Kidney tubule cell (primary cell): ENCODE measurements around the gene AFM.
A peak's percentile ranks its signal among the peaks of the same experiment; 100 is the strongest.

Experiments
- DNase-seq: peaks from one replicate; pipeline ENCODE4 v3.0.0-alpha.2; 2018; ENCODE audit warnings: low spot score

AFM gene

GRCh38 chr4:73451404-73451803 is 30.1 kb upstream of the AFM start:
- no peak for DNase-seq

DNA sequence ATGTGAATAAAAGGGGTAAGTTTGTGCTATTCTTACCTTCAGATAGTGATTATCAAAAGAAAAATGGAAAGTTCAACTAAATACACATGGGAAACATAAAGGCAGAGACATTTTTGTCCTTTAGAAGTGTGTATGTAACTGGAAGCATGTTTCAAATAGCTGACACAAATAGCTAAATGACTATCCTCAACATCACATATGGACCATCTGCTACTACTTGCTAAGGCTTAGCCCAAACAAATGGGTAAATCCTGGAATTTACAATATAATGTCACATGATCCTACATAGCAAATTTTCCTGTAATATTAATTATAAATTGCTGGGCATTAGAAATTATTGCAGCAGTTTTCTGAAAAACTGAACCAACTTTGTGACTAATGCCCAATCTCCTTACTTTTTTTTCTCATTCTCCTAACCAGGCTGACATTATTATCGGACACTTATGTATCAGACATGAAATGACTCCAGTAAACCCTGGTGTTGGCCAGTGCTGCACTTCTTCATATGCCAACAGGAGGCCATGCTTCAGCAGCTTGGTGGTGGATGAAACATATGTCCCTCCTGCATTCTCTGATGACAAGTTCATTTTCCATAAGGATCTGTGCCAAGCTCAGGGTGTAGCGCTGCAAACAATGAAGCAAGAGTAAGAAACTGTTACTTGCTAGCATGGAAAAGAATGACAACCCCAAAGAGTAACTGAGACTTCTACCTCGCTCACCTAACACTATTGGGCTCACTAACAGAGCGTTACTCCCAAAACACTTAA is 29.4 kb upstream of the AFM start:
- no peak for DNase-seq

GRCh38 chr4:73452953-73453700 is 28.4 kb upstream of the AFM start:
- no peak for DNase-seq

- DNase-seq: peak; percentile 30
These were observed 27.9 kb upstream of the AFM start for GRCh38 chr4:73453701-73454005.

DNA sequence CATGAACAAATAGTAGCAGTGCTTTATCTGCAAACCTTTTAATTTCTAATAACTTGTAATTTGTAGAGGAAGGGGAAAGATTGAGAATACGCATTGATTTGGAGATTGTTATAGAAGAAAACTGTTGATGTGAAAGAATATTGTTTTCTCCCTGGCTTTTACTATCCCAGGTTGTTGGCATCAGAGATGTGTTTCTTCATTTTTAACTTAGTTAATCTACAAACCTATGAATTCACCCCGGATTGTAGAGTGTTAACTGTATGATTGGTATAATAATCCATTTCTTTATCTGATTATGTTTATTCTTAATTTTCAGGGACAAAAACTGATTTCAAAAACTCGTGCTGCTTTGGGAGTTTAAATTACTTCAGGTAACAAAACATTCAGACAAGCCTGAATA is 26.6 kb upstream of the AFM start:
- no peak for DNase-seq

DNA sequence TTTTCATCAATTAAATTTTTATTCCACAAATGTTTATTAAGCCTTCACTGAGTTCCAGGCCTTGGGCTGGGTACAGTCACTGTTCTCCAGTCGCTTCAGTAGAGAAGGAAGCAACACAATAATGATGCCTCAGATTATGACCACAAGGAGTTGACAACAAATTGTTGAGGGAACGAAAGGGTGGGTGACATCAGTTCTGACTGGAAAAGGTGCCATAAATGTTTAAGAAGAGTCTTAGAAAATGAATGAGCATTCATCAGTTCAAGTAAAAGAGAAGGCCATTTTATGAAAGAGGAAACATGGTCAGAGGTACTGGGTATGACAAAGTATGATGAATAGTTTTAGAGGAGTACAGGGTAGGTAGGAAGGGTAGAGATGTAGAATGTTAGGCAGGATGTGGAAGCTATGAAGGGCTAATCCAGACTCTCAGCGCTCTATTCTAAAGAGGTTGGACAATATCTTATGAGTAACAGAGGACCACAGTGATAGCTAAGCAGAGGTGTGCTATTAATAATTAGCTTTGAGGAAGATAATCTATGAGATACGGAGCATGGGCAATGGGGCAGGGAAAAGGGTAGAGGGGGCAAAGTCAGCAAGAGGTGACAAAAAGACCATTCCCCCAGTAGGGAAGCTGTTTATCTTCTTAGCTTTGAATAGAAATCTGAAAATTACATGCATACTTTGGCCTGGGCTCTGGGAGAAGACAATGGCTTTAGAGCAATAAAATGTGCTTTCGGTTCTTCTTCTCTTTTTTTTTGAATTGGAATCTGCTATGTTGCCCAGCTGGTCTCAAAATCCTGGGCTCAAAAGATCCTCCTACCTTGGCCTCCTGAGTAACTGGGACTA is 25.1 kb upstream of the AFM start:
- DNase-seq: no peak

DNA sequence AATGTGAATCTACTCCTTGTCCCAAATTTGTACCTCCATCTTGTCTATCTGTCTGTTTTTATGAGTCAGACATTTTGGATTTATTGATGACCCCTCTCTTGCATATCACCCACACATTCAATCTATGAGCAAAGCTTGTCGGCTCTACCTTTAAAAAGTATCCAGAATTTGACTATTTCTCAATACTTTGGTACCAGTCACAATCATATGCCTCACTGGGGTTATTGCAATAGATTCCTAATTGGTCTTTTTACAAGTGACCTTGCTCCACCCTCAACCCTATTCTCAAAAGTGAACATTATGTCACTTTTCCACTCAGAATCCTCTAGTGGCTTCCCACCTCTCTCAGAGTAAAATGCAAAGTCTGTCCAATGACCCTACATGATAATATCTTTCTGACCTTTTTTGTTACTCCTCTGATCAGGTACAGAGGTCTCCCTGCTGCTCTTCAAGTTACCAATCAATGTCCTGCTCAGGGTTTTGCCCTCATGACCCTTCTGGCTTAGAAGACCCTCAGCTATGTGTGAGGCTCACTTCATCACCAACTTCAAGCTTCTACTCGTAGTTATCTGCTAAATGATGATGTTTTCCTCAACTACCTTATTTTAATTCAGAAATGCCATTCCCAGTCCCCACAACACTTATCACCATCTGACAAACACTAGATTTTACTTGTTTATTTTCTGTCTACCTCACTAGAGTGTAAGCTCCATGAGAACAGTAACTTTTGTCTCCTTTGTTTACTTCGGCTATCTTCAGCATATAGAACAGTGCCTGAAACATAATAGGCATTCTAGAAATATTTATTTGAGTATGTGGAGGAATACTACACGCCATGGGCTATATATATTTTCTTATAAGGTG is 23.1 kb upstream of the AFM start:
- DNase-seq: no peak

DNA sequence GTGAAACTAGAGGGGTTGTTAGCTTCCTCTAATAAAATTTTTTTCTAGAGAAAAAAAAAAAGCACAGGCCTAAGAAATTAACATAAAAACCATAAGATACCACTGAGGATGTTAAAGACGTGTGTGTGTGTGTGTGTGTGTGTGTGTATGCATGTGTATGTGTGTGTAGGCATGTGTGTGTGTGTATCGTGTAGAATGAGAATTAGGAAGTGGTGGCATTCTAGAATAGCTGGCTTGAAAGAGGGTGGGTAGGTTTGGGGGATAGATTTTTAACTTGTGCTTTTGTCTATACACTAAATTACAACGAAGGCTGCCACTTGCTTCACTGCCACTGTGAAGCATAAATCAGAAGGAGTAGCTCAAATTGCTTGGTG is 22.5 kb upstream of the AFM start:
- DNase-seq: no peak

DNA sequence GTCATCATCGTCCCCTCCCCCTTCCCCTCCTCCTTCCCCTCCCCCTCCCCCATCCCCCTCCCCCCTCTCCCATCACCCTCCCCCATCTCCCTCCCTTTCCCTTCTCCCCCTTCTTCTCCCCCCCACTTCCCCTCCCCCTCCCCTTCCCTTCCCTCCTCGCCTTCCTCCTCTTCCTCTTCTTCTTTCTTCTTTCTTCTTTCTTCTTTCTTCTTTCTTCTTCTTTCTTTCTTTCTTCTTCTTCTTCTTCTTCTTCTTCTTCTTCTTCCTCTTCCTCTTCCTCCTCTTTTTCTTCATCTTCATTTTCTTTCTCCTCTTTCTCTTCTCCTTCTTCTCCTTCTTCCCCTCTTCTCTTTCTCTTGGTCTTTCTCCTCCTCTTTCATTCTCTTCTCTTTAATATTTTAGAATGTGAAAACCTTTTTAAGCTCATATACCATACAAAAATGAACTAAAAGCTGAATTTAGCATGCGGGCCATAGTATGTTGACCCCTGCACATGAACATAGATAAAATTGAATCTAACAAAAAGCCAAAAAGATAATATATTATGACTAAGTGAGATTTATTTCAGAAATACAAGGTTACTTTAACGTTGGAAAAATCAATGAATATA is 20.5 kb upstream of the AFM start:
- no peak for DNase-seq

DNA sequence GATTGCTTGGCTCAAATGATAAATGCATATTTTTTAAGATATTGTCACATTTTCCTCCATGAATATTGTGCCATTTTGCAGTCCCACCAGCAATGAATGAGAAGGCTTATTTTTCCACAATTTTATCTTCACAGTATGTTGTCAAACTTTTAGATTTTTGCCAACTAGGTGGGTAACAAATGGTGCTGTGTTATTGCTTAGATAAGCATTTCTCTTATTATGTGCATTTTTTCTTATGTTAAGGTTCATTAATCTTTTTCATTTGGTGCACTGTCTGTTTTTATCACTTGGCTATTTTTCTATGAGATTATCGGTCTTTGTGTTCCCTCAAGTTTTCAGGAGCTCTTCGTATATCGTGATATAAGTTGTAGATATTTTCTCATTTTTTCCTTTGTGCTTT is 13.4 kb upstream of the AFM start:
- no peak for DNase-seq

DNA sequence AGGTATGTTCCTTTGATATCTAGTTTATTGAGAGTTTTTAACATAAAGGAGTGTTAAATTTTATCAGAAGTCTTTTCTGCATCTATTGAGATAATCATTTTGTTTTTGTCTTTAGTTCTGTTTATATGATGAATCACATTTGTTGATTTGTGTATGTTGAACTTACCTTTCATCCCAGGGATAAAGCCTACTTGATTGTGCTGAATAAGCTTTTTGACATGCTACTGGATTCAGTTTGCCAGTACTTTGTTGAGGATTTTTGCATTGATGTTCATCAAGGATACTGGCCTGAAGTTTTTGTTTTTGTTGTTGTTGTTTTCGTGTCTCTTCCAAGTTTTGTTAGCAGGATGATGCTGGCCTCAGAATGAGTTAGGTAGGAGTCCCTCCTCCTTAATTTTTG is 10.8 kb upstream of the AFM start:
- no peak for DNase-seq

GRCh38 chr4:73477176-73477575 is 4.4 kb upstream of the AFM start:
- no peak for DNase-seq

DNA sequence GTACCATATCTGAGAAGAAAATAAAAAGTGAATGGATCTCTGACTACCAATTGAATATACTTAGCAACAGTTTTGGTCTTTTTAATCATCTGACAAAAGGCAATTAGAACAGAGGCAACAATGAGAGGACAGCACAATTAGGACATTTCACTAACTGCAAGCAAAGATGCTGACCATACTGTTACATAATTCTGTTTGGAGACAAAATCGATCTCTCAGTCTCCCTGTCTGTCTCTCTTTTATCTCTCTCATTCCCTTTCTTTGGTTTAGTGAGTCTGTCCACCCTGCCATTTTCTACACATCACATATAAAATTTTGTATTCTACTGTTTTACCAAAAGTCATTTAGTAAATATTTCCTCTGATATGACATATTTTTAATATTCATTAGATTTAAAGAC is 2.2 kb upstream of the AFM start:
- DNase-seq: no peak

GRCh38 chr4:73485085-73485484 is 3.5 kb downstream of the AFM start:
- no peak for DNase-seq

GRCh38 chr4:73485596-73485995 is 4.1 kb downstream of the AFM start:
- DNase-seq: no peak

GRCh38 chr4:73486497-73486896 is 5.0 kb downstream of the AFM start:
- DNase-seq: no peak

GRCh38 chr4:73487233-73487632 is 5.7 kb downstream of the AFM start:
- DNase-seq: no peak

DNA sequence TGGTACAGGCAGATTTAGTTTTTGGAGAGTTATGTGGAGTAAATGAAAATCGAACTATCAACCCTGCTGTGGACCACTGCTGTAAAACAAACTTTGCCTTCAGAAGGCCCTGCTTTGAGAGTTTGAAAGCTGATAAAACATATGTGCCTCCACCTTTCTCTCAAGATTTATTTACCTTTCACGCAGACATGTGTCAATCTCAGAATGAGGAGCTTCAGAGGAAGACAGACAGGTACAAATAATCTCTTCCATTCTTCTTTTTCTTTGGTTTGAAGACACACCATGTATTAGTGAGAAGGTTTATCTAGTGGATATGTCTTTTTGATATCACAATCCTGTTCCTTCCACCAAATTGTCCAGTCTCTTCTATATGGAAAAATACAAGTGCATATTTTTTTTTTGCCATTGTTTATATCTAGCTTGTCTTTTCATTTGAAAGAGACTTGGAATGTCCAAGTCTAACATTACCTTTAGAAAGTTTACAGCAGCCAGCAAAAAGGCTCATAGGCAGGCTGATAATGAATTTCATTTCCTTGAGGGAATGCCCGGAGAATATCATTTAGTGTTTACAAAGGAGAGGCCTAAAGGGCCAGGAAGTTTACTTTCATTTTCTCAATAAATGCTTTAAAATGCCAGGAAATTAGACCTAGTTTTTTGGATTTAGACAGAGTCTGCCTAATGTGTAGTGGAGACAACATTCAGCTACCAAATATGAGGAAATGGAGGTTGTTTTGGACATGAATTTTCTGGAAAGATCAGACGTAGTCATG is 18.6 kb downstream of the AFM start:
- DNase-seq: peak; percentile 13

- DNase-seq: no peak
These were observed 20.2 kb downstream of the AFM start for GRCh38 chr4:73501664-73502265.

GRCh38 chr4:73505567-73505966 is 24.0 kb downstream of the AFM start:
- no peak for DNase-seq
